GM15510 (cell line): Measurements from ENCODE around the gene FBXW11.

ENCODE experiments used
- POLR2A ChIP-seq: IDR thresholded peaks from 3 replicates; pipeline ENCODE4 v1.6.1; 2011; ENCODE audit warnings: borderline replicate concordance; ENCODE audit not compliant: insufficient read length; ENCODE audit errors: extremely low read depth

FBXW11 gene

DNA sequence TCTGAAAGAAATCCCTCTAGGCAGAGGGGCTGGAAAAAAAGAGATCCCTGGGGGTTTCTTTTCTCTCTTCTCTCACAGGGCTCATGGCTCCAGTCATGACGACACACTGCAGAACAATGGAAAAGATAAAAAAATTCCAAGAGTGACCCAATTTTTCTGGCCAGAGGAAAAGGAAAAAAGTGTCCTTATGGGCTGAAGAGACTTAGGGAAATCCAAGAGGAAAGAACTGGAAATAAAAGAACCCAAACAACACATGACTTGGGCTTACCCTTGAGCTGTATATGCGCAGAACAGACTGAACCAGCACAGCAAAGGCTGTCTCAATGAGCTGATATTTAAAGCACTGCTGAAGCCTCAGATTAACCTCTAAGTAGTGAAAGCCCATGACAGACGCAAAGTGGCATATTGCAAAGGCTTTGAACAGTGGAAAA lies 118.4 kb downstream of the FBXW11 start:
- TF ChIP-seq POLR2A = no peak

- TF ChIP-seq POLR2A = no peak
Measured at GRCh38 chr5:171882118-171882517, 124.3 kb downstream of the FBXW11 start.

- TF ChIP-seq POLR2A = no peak
Measured at GRCh38 chr5:171874234-171874633, 132.2 kb downstream of the FBXW11 start.

GRCh38 chr5:171872666-171873065 lies 133.8 kb downstream of the FBXW11 start:
- TF ChIP-seq POLR2A = no peak

GRCh38 chr5:171871711-171872110 lies 134.7 kb downstream of the FBXW11 start:
- TF ChIP-seq POLR2A = no peak

DNA sequence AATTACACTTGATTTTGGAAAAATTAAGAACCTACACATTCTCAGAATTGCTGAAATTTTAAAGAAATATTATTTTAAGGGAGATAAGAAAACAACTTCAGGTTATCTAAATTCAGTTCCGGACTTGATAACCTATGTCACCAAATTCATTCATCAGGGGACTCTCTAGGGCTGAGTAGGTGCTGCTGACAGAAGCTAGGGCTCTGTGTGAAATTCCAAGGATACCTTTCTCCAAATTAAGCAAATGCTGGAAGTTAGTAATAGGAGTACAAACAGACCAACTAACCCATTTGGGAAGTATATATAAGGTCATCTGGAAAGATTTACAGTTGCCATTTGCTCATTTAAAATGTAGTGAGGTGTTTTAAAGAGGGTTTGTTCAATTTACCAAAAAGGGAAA lies 136.5 kb downstream of the FBXW11 start:
- TF ChIP-seq POLR2A = no peak

DNA sequence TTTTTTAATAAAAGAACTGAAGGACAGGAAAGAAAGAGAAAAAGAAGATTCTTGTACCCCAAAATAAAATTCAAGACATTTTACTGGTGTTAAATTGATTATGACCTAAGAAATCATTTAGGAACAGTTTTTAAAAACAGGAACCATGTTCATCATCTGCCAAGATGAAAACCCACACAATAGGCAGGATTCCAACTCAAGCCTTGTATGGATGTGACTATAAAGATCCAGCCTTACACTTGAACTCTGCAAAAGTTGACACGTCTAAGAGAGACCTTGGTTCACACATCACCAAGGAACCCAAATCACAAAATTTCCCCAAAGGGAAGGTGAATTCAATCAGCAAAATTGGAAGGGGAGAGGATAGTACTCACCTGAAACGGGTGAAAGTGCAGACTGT lies 138.2 kb downstream of the FBXW11 start:
- TF ChIP-seq POLR2A = no peak

DNA sequence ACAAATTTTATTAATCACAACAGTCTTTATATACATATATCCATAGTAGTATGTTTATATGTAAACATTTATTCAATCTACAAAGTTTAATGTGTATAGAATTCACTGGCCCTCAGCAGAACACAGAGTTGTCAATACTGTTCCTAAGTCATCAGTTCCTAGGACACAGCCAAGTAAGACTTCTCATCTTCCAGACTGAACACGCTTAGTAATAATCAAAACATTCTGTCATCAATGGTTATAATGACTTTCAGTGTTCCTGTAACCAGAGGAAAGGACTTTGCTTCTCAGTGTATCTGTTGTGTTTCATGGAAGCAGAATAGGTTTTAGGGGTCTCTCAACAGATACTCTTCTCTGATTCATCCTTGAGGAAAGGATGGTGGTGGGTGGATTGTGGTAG lies 138.7 kb downstream of the FBXW11 start:
- TF ChIP-seq POLR2A = no peak

DNA sequence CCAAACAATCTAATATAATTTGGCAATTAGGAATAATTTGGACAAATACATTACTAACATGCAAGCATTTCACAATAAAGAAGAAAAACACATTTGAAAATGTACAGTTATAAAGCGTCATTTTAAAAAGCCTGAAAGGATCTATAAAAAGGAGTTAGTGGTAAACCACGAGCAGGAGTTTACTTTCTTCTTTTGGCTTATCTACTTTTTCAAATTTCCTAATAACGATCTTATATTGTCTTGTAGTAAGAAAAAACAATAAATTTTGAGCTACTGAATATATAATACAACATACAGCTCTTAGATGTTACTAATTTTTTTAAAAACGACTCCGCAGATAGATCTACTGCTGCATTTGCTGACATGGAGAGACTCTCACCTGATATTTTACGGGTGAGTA lies 141.0 kb downstream of the FBXW11 start:
- TF ChIP-seq POLR2A = no peak

DNA sequence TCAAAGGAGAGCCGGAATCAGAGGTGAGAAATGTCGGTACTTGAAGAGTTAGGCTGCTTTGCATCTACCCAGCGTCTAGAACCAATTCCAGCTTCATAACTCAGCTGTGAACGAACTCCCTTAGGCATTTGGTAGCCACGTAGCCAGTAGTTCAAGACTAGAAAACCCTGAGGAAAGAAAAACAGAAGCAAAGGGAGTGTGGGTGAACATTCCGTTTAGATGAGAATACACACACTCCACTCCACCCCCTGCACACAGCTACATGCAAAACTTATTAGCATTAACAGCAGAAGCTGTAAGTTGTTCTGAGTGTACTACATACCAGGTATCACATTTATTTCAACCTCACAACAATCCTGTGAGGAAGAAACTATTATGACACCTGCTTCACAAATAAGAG lies 142.5 kb downstream of the FBXW11 start:
- no peak for TF ChIP-seq POLR2A

DNA sequence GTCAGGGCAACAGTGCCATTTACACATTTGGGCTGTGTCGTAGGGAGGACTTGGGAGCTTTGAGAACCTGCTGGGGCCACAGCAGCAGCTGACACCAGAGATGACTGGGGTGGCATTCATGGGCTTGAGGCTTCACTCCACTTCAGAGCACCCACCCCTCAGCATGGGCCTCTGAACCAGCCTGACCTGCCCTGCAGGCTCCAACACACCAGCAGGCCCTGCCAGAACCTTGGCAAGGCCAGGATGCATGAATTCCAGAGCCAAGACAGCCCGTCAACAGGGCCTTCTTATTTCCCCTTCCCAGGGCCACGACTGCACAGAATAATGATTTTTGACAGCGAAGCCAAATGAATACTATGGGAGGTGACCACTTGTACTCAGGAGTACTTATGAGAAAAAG lies 143.8 kb downstream of the FBXW11 start:
- TF ChIP-seq POLR2A = no peak

DNA sequence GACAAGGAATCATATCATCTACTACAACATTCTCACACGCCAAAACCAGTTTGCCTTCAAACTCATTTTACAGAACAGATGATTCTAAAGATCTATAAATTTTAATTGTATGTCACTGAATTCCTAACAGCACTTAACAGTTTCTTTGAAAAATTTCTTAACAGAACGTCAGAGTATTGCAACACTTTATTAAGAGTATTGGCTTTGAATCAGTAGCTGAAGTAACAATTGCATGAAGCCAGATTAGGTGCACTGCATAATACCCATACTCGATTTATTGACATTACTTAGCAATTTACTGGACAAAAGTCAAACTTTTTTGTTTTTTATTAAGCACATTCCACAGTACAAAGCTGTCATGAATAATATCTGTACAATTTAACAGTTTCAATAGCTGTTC lies 145.1 kb downstream of the FBXW11 start:
- TF ChIP-seq POLR2A = no peak

GRCh38 chr5:171858303-171858702 lies 148.1 kb downstream of the FBXW11 start:
- TF ChIP-seq POLR2A = no peak

- no peak for TF ChIP-seq POLR2A
Measured at GRCh38 chr5:171857489-171857876, 149.0 kb downstream of the FBXW11 start.

GRCh38 chr5:171855798-171856763 lies 150.4 kb downstream of the FBXW11 start:
- no peak for TF ChIP-seq POLR2A

DNA sequence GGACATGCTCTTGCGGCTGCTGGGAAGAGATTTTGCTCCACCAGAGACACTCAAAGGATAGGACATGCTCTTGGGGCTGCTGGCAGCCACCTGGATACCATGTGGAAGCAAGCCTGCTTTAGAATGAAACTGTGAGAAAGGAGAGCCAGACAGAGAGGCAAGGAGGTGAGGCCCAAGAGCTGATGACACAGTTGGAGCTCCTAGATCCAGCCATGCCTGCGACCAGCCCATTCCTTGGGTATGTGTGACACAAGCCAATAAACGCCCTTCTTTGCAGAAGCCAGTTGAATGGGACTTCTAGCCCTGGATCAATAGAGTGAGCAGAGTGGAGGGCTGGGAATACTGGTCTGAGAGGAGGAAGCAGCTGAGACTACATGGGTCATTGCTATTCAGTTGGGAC lies 151.2 kb downstream of the FBXW11 start:
- TF ChIP-seq POLR2A = no peak
